Transverse colon (tissue), 4 donors: Measurements from ENCODE around the gene AIG1. TPM values are rescaled to one million over a fixed set of nuclear protein-coding genes. Genes with fewer than 3 reads are reported as not detected.

ENCODE experiments used
- DNase-seq: peaks from one replicate; pipeline ENCODE4 v3.0.0-alpha.2; 2019
- H3K27ac ChIP-seq, 4 donors: fragments of 200-600 bp; sonication (generic); 2 replicates each; pipeline ENCODE4 v1.5.1; 2016 to 2018; ENCODE audit warnings: inconsistent platforms in 4 of 4
- H3K27me3 ChIP-seq: fragments of 200-600 bp; sonication (generic); 2 replicates; pipeline ENCODE4 v1.5.1; 2017; ENCODE audit warnings: inconsistent platforms
- H3K36me3 ChIP-seq, 4 donors: fragments of 200-600 bp; sonication (generic); 2 replicates each; pipeline ENCODE4 v1.5.1; 2017 to 2019; ENCODE audit warnings: inconsistent platforms in 4 of 4
- H3K4me1 ChIP-seq, 4 donors: fragments of 200-600 bp; sonication (generic); 2 replicates each; pipeline ENCODE4 v1.5.1; 2017 to 2020; ENCODE audit warnings: inconsistent platforms in 4 of 4
- H3K4me3 ChIP-seq, 4 donors: fragments of 200-600 bp; sonication (generic); 1 replicate in 1 of 4; 2 replicates in 3 of 4; pipeline versions ENCODE4 v1.5.1 to v1.6.1; 2017 to 2019; ENCODE audit warnings: inconsistent platforms in 4 of 4
- H3K9me3 ChIP-seq, 2 donors: fragments of 200-600 bp; sonication (generic); 2 replicates each; pipeline ENCODE4 v1.5.1; 2017 to 2019; ENCODE audit warnings: inconsistent platforms in 2 of 2
- CTCF ChIP-seq, 5 experiments: fragments of 200-600 bp in 3 of 5; fragments of 450-650 bp in 2 of 5; sonication (generic) in 3 of 5; IDR thresholded peaks; 1 replicate in 2 of 5; 2 replicates in 3 of 5; pipeline ENCODE4 v1.5.1; 2016 to 2017; ENCODE audit warnings: antibody characterized with exemption in 5 of 5, inconsistent platforms in 3 of 5, mild to moderate bottlenecking in 2 of 5, moderate library complexity in 1 of 5
- EP300 ChIP-seq: sonication (generic); formaldehyde crosslinking; IDR thresholded peaks from one replicate; pipeline ENCODE4 v1.6.1; 2017; ENCODE audit warnings: antibody characterized with exemption, low read depth
- POLR2A ChIP-seq: fragments of 450-650 bp; IDR thresholded peaks from one replicate; pipeline ENCODE4 v1.6.1; 2016; ENCODE audit warnings: antibody characterized with exemption, mild to moderate bottlenecking, moderate library complexity
- POLR2AphosphoS5 ChIP-seq, 3 donors: sonication (generic); formaldehyde crosslinking; IDR thresholded peaks; one replicate each; pipeline ENCODE4 v1.6.1; 2016; ENCODE audit warnings: antibody characterized with exemption in 3 of 3
- WGBS, 2 donors: methylation state at CpG; one replicate each; pipeline ENCODE4 v1.1.5; 2018; ENCODE audit warnings: low coverage in 1 of 2; 5-methylcytosine and 5-hydroxymethylcytosine counted together
- in situ Hi-C, 4 donors: fragments of 200-750 bp; cut with MboI; loops; one replicate each; pipeline versions ENCODE4 v1.15.0 to v1.15.1; 2017; ENCODE audit warnings: low sequenced_read_pairs in 3 of 4, low pct_ligation_motif_present in 1 of 4, low pct_unique_long_range_greater_than_20kb in 1 of 4
- intact Hi-C: fragments of 100-400 bp; cut with DNase I; formaldehyde crosslinking; loops from one replicate; pipeline ENCODE4 v1.15.1; 2023; ENCODE audit warnings: low total_unique reads
- total RNA-seq, 4 donors: library from RNA; depleted of rRNA; stranded (reverse); fragments of >200 nt; gene quantifications; one replicate each; pipeline ENCODE4 v1.1.0, GENCODE V29; 2016

The AIG1 gene
- total RNA-seq, 4 donors from 2014 or later = 16.5 to 38.2 (median 21.6) TPM

GRCh38 chr6:143264986-143265764, 204.5 kb downstream of the AIG1 start:
- no peak overlapping the region for H3K27ac ChIP-seq
- intact Hi-C loops (no loop called here), in situ Hi-C loops (no loop called here)
- H3K4me3 ChIP-seq = no peak overlapping the region
- no peak for DNase-seq
- no peaks in the 10 kb centered on the region for H3K27me3 ChIP-seq
- no peaks in the 10 kb centered on the region for H3K9me3 ChIP-seq
- H3K4me1 ChIP-seq = no peaks in the 10 kb centered on the region
- WGBS, 2 donors = 69 to 79% methylated on average over 4 of the region's 4 CpGs
- TF ChIP-seq POLR2A (no peak), CTCF (IDR thresholded peaks at IDR 0.05) (no peak), EP300 (no peak), POLR2AphosphoS5 (IDR thresholded peaks at IDR 0.05) (no peak)
- no peaks in the 10 kb centered on the region for H3K36me3 ChIP-seq

DNA sequence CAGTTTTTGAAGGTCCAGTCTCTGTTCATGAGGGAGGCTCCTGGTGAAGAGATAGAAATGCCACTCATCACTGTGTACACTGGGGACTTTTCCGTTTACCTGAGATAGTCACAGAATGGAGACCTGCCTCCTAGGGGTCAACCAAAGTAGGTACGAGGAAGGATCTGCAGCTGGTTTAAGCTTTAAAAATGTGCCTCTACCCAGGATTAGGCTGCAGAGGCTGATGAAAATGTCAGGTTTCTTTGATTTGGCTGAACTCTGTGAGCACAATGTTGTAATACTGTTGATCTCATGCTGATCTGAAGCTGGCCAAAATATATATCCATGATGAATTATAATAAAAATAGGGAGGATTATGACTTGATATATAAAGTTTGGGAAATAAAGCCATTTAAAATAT, 207.1 kb downstream of the AIG1 start:
- no peak for DNase-seq
- H3K4me3 ChIP-seq = no peak overlapping the region
- intact Hi-C loops (no loop called here), in situ Hi-C loops (no loop called here)
- TF ChIP-seq POLR2A = no peak
- TF ChIP-seq POLR2AphosphoS5 (IDR thresholded peaks at IDR 0.05) = no peak
- no peak for TF ChIP-seq CTCF (IDR thresholded peaks at IDR 0.05)
- WGBS, 2 donors = 76 to 89% methylated on average over 2 of the region's 2 CpGs
- H3K36me3 ChIP-seq = no peaks in the 10 kb centered on the region
- H3K27ac ChIP-seq = no peak overlapping the region
- H3K27me3 ChIP-seq = no peaks in the 10 kb centered on the region
- peaks cover 0 to 6% (median 2%) of the 10 kb centered on the region in 4 donors for H3K4me1 ChIP-seq
- no peaks in the 10 kb centered on the region for H3K9me3 ChIP-seq

DNA sequence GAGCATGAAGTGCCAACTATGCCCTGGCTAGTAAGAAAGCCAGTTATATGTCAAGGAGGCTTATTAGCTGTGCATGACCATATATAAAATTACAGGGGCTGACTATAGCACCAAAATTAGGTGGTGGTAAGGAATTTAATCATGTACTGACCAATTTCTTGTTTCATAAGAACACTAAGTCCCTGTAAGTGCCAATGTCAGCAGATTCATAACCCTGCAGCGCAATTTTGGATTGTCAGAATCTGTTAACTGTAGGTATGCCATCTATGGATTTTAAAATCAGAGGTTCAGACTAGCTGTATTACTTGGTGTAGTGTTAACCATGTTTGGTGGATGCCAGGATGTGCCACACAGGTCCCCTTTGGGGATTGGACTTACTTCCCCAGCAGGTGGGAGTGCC, 207.8 kb downstream of the AIG1 start:
- in situ Hi-C loops = no loop called here
- WGBS, 2 donors = 100% methylated on average over 1 of the region's 1 CpG
- intact Hi-C loops = no loop called here

DNA sequence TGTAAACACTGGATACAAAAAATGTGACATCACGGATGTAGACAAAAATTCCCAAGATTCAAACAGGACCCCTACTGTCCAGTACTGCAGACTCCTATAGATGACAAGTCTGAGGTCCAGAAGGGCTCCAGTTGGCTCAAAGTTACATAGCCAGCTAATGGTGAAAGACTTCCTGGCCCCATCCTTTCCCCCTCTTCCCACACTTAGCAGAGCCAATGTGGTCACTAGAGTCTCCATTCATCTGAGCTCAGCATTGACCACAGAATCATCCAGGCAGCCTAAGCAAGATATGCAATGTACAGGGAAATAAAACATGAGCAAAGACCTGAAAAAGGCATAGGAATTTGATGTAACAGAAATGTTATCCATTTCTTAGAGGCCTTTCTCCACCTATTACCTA, 209.3 kb downstream of the AIG1 start:
- no peak for DNase-seq
- Histone ChIP-seq H3K9me3 (no peaks in the 10 kb centered on the region), H3K4me1 (peaks cover 0 to 6% (median 2%) of the 10 kb centered on the region in 4 donors), H3K4me3 (no peak overlapping the region), H3K36me3 (no peaks in the 10 kb centered on the region), H3K27me3 (no peaks in the 10 kb centered on the region), H3K27ac (no peak overlapping the region)
- WGBS, 2 donors = 90 to 96% methylated on average over 1 of the region's 1 CpG
- TF ChIP-seq POLR2AphosphoS5 (IDR thresholded peaks at IDR 0.05) (no peak), CTCF (IDR thresholded peaks at IDR 0.05) (no peak), POLR2A (no peak), EP300 (no peak)
- in situ Hi-C loops (no loop called here), intact Hi-C loops (no loop called here)

More for the DNA sequence above, 207.8 kb downstream of the AIG1 start:
- Histone ChIP-seq H3K4me1 (peaks cover 0 to 6% (median 2%) of the 10 kb centered on the region in 4 donors), H3K36me3 (no peaks in the 10 kb centered on the region), H3K27ac (no peak overlapping the region), H3K9me3 (no peaks in the 10 kb centered on the region), H3K27me3 (no peaks in the 10 kb centered on the region), H3K4me3 (no peak overlapping the region)
- TF ChIP-seq POLR2AphosphoS5 (IDR thresholded peaks at IDR 0.05) (no peak), POLR2A (no peak), EP300 (no peak), CTCF (IDR thresholded peaks at IDR 0.05) (no peak)
- DNase-seq = no peak
